NCI-H526 (cell line): ENCODE results near the gene RPS23.

Source experiments
- DNase-seq, 2 experiments: peaks; one replicate each; lab custom pipeline; 2025; lab: John Stamatoyannopoulos, UW

The RPS23 gene

GRCh38 chr5:82244854-82245635 is 33.1 kb downstream of the RPS23 start:
- DNase-seq, result no peak

- DNase-seq, result no peak
Measured at GRCh38 chr5:82244151-82244550, 34.0 kb downstream of the RPS23 start.

GRCh38 chr5:82234885-82235284 is 43.3 kb downstream of the RPS23 start:
- DNase-seq, result no peak

GRCh38 chr5:82225525-82226172 is 52.5 kb downstream of the RPS23 start:
- peak; percentile 43 to 64 for DNase-seq
